ENCODE results near the gene NFE2.

Gene NFE2

GRCh38 chr12:54273981-54274380, 26.8 kb downstream of the NFE2 start:
- H3K27ac ChIP-seq = no peak overlapping the region
- DNase-seq = no peak
- TF ChIP-seq CTCF (IDR thresholded peaks at IDR 0.05; ENCODE audit: low read depth, low read length) = no peak
- peaks cover 46% of the 10 kb centered on the region for H3K36me3 ChIP-seq
- no peaks in the 10 kb centered on the region for H3K27me3 ChIP-seq (ENCODE audit: insufficient read depth, low read depth, severe bottlenecking)
- no peaks in the 10 kb centered on the region for H3K9me3 ChIP-seq (ENCODE audit: severe bottlenecking)
- H3K4me3 ChIP-seq (ENCODE audit: low read depth, low read length) = no peak overlapping the region

GRCh38 chr12:54272214-54272613, 28.6 kb downstream of the NFE2 start:
- H3K27ac ChIP-seq = no peak overlapping the region
- no peak for DNase-seq
- no peaks in the 10 kb centered on the region for H3K9me3 ChIP-seq (ENCODE audit: severe bottlenecking)
- no peak for TF ChIP-seq CTCF (IDR thresholded peaks at IDR 0.05; ENCODE audit: low read depth, low read length)
- no peak overlapping the region for H3K4me3 ChIP-seq (ENCODE audit: low read depth, low read length)
- H3K36me3 ChIP-seq = peaks cover 28% of the 10 kb centered on the region
- H3K27me3 ChIP-seq (ENCODE audit: insufficient read depth, low read depth, severe bottlenecking) = no peaks in the 10 kb centered on the region

- TF ChIP-seq CTCF (IDR thresholded peaks at IDR 0.05; ENCODE audit: low read depth, low read length) = no peak
- H3K36me3 ChIP-seq = peaks cover 21% of the 10 kb centered on the region
- no peak for DNase-seq
- H3K27me3 ChIP-seq (ENCODE audit: insufficient read depth, low read depth, severe bottlenecking) = no peaks in the 10 kb centered on the region
- no peaks in the 10 kb centered on the region for H3K9me3 ChIP-seq (ENCODE audit: severe bottlenecking)
- H3K27ac ChIP-seq = no peak overlapping the region
- H3K4me3 ChIP-seq (ENCODE audit: low read depth, low read length) = no peak overlapping the region
Measured at GRCh38 chr12:54270345-54270744, 30.5 kb downstream of the NFE2 start.

- Histone ChIP-seq H3K4me3 (ENCODE audit: low read depth, low read length) (no peak overlapping the region), H3K36me3 (no peaks in the 10 kb centered on the region), H3K27me3 (ENCODE audit: insufficient read depth, low read depth, severe bottlenecking) (no peaks in the 10 kb centered on the region), H3K27ac (no peak overlapping the region), H3K9me3 (ENCODE audit: severe bottlenecking) (no peaks in the 10 kb centered on the region)
- no peak for TF ChIP-seq CTCF (IDR thresholded peaks at IDR 0.05; ENCODE audit: low read depth, low read length)
- DNase-seq = no peak
Measured at GRCh38 chr12:54266852-54267251, 34.0 kb downstream of the NFE2 start.

- Histone ChIP-seq H3K9me3 (ENCODE audit: severe bottlenecking) (no peaks in the 10 kb centered on the region), H3K4me3 (ENCODE audit: low read depth, low read length) (no peak overlapping the region), H3K36me3 (no peaks in the 10 kb centered on the region), H3K27me3 (ENCODE audit: insufficient read depth, low read depth, severe bottlenecking) (no peaks in the 10 kb centered on the region), H3K27ac (no peak overlapping the region)
- no peak for DNase-seq
- no peak for TF ChIP-seq CTCF (IDR thresholded peaks at IDR 0.05; ENCODE audit: low read depth, low read length)
Measured at GRCh38 chr12:54265364-54265812, 35.4 kb downstream of the NFE2 start.

GRCh38 chr12:54262403-54262925, 38.4 kb downstream of the NFE2 start:
- H3K36me3 ChIP-seq = no peaks in the 10 kb centered on the region
- no peak overlapping the region for H3K4me3 ChIP-seq (ENCODE audit: low read depth, low read length)
- DNase-seq = peak; percentile 65
- no peaks in the 10 kb centered on the region for H3K27me3 ChIP-seq (ENCODE audit: insufficient read depth, low read depth, severe bottlenecking)
- no peak overlapping the region for H3K27ac ChIP-seq
- no peak for TF ChIP-seq CTCF (IDR thresholded peaks at IDR 0.05; ENCODE audit: low read depth, low read length)
- H3K9me3 ChIP-seq (ENCODE audit: severe bottlenecking) = no peaks in the 10 kb centered on the region

Measured in WERI-Rb-1 (cell line).